Posterior vena cava (tissue), 2 donors: ENCODE data around the gene DYNLT4. TPM values are rescaled to one million over a fixed set of nuclear protein-coding genes. Genes with fewer than 3 reads are reported as not detected.
"Not testable (repeated sequence)": the region's sequence is repeated elsewhere in the genome, so short reads cannot be mapped to it uniquely, and the experiment has no call there.

Source experiments
- DNase-seq: peaks from one replicate; pipeline ENCODE4 v3.0.0-alpha.2; 2020; ENCODE audit warnings: low spot score
- intact Hi-C, 2 donors: fragments of 100-400 bp; cut with DNase I; formaldehyde crosslinking; loops; one replicate each; pipeline versions ENCODE4 v1.14.1 to v1.14.2; 2022 to 2023
- total RNA-seq, 2 donors: library from RNA; stranded (reverse); fragmentation: NEBNext Ultra II Directional; extraction: Animal tissue kit (Norgen Biotek cat#: 25700); gene quantifications; one replicate each; pipeline ENCODE4 v1.2.1, GENCODE V29; 2021
- donor health status: DM: yes; HTN: yes; CAD: no.
- donor health status: DM: yes; HTN: yes; CAD: no.

DYNLT4 gene
- total RNA-seq, 2 donors from 2014 or later, result not detected

GRCh38 chr1:44831516-44831915 lies 24.4 kb upstream of the DYNLT4 start:
- peak; percentile 75 for DNase-seq
- intact Hi-C loops, result loop anchor here (10.0 kb wide), 2 partner anchors 47 to 183 kb away; partner anchors contain the start of genes BEST4 (in 1 of the 2), HECTD3 (in 1 of the 2) and UROD (in 1 of the 2)

- intact Hi-C loops, result loop anchor here (10.0 kb wide), 2 partner anchors 46 to 184 kb away; partner anchors contain the start of genes BEST4 (in 1 of the 2), HECTD3 (in 1 of the 2) and UROD (in 1 of the 2)
- DNase-seq, result peak; percentile 76
These were observed 23.8 kb upstream of the DYNLT4 start for GRCh38 chr1:44830900-44831304.

- peak; percentile 75 for DNase-seq
- intact Hi-C loops, result loop anchor here (10.0 kb wide), 2 partner anchors 45 to 185 kb away; partner anchors contain the start of genes BEST4 (in 1 of the 2), HECTD3 (in 1 of the 2) and UROD (in 1 of the 2)
These were observed 22.6 kb upstream of the DYNLT4 start for GRCh38 chr1:44829506-44830384.

GRCh38 chr1:44828841-44829440 lies 21.8 kb upstream of the DYNLT4 start:
- intact Hi-C loops, result no loop called here
- peak; percentile 78 for DNase-seq

- intact Hi-C loops, result no loop called here
- DNase-seq, result peak; percentile 72
These were observed 21.0 kb upstream of the DYNLT4 start for GRCh38 chr1:44828003-44828651.

GRCh38 chr1:44827197-44828002 lies 20.2 kb upstream of the DYNLT4 start:
- intact Hi-C loops, result no loop called here
- peak; percentile 79 for DNase-seq

GRCh38 chr1:44826375-44827196 lies 19.4 kb upstream of the DYNLT4 start:
- intact Hi-C loops, result no loop called here
- DNase-seq, result peak; percentile 94

GRCh38 chr1:44824392-44824791 lies 17.2 kb upstream of the DYNLT4 start:
- intact Hi-C loops, result not testable (repeated sequence)
- peak; percentile 12 for DNase-seq

- intact Hi-C loops, result no loop called here
These were observed 15.9 kb upstream of the DYNLT4 start for GRCh38 chr1:44822981-44823451.

GRCh38 chr1:44822131-44822701 lies 15.1 kb upstream of the DYNLT4 start:
- DNase-seq, result peak; percentile 73
- intact Hi-C loops, result no loop called here

More at GRCh38 chr1:44822981-44823451, 15.9 kb upstream of the DYNLT4 start:
- peak; percentile 68 for DNase-seq

GRCh38 chr1:44821240-44821715 lies 14.1 kb upstream of the DYNLT4 start:
- DNase-seq, result peak; percentile 57
- intact Hi-C loops, result no loop called here

- intact Hi-C loops, result no loop called here
- DNase-seq, result no peak
These were observed 13.4 kb upstream of the DYNLT4 start for GRCh38 chr1:44820328-44821239.

- intact Hi-C loops, result no loop called here
- DNase-seq, result peak; percentile 95
These were observed 12.6 kb upstream of the DYNLT4 start for GRCh38 chr1:44819608-44820327.

- intact Hi-C loops, result no loop called here
- no peak for DNase-seq
These were observed 12.1 kb upstream of the DYNLT4 start for GRCh38 chr1:44819196-44819607.

- intact Hi-C loops, result no loop called here
- peak; percentile 28 for DNase-seq
These were observed 10.8 kb upstream of the DYNLT4 start for GRCh38 chr1:44817771-44818495.
